ENCODE results near the gene SEMG2. TPM values are rescaled to one million over a fixed set of nuclear protein-coding genes. Genes with fewer than 3 reads are reported as not detected.

SEMG2 gene
- total and polyA plus RNA-seq, 10 of the 15 experiments (the other 5 are each of a cell fraction or from before 2014, with no cell fraction given): not detected

GRCh38 chr20:45189067-45189609 lies 32.0 kb upstream of the SEMG2 start:
- H3K9ac ChIP-seq (ENCODE audit: control insufficient read depth, insufficient read depth, low read length): no peak overlapping the region
- TF ChIP-seq TCF3 (IDR thresholded peaks at IDR 0.05; ENCODE audit: borderline replicate concordance, insufficient read depth, low read depth, low read length) (no peak), ZNF207 (IDR thresholded peaks at IDR 0.05; ENCODE audit: borderline replicate concordance) (no peak), MYC (IDR thresholded peaks at IDR 0.05; ENCODE audit: insufficient read depth, insufficient read length, insufficient replicate concordance, low read length, severe bottlenecking) (no peak), IKZF1 (conservative IDR thresholded peaks at IDR 0.05) (no peak), SMAD1 (IDR thresholded peaks at IDR 0.05; ENCODE audit: low read depth, partially characterized antibody) (no peak), ZNF687 (IDR thresholded peaks at IDR 0.05) (no peak), USF1 (IDR thresholded peaks at IDR 0.05; ENCODE audit: borderline replicate concordance, extremely low read length, insufficient read depth, low read depth, low read length) (no peak)
- BruUV-seq (replicated peaks): no TSS peak
- no peaks in the 10 kb centered on the region for H3K79me2 ChIP-seq (ENCODE audit: control insufficient read depth, insufficient read depth, low read length)
- no peaks in the 10 kb centered on the region for H3K4me1 ChIP-seq (ENCODE audit: control insufficient read depth, insufficient read depth, low read length)
- in situ Hi-C loops (cut with MboI) (no loop called here), intact Hi-C loops (cut with micrococcal nuclease; ENCODE audit: unreplicated experiment) (no loop called here)
- ChIA-PET CTCF (no interaction called here), POLR2A (no interaction called here), SMC1A (ENCODE audit: uncharacterized antibody, unreplicated experiment) (no interaction called here), RAD21 (ENCODE audit: unreplicated experiment) (no interaction called here)
- 50% methylated on average over 3 of the region's 3 CpGs for WGBS (ENCODE audit: insufficient coverage, insufficient replicate concordance, low lambda C conversion rate, missing lambda C conversion rate)
- no peak overlapping the region for H3K4me2 ChIP-seq (ENCODE audit: control insufficient read depth, insufficient read depth)
- H4K20me1 ChIP-seq (ENCODE audit: control insufficient read depth, insufficient read depth): no peaks in the 10 kb centered on the region
- H2AFZ ChIP-seq (ENCODE audit: control insufficient read depth, low read depth, low read length): no peak overlapping the region
- no peaks in the 10 kb centered on the region for H3K27me3 ChIP-seq (replicated peaks in 1 of 2; ENCODE audit: control insufficient read depth in 2 of 2, insufficient read depth in 2 of 2, low read length in 1 of 2)
- FAIRE-seq (no peak), DNase-seq (ENCODE audit: low read depth, low spot score) (no peak), ATAC-seq (no peak)
- no peaks in the 10 kb centered on the region for H3K9me3 ChIP-seq (replicated peaks; ENCODE audit: control insufficient read depth, insufficient read depth, low read length)
- H3K36me3 ChIP-seq (ENCODE audit: control insufficient read depth in 2 of 2, insufficient read depth in 2 of 2, low read length in 1 of 2): no peaks in the 10 kb centered on the region
- no peak overlapping the region for H3K4me3 ChIP-seq
- no peak overlapping the region for H3K27ac ChIP-seq (ENCODE audit: control insufficient read depth, insufficient read depth)

All from GM12878 (cell line).